ENCODE data around the gene PPM1E. TPM values are rescaled to one million over a fixed set of nuclear protein-coding genes. Genes with fewer than 3 reads are reported as not detected.

The PPM1E gene
- total and polyA plus RNA-seq, 2 of the 8 experiments (the other 6 are each of a cell fraction or from before 2014, with no cell fraction given), result 5.0 to 10.4 TPM

DNA sequence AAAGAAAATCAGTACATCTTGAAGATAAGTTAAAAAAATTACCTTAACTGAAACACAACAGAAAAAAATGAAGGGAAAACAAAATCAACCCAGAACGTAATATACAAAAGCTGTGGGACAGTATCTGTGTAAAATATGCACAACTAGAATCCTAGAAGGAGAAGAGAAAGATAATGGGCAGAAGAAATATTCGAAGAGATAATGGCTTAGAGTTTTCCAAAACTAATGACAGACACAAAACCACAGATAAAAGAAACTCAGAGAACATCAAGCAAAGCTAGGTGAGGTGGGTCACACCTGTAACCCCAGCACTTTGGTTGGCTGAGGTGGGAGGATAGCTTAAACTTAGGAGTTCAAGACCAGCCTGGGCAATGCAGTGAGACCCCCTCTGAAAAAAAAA lies 234.0 kb downstream of the PPM1E start (continued):
- TF ChIP-seq CHD7 (IDR thresholded peaks at IDR 0.05; ENCODE audit: insufficient replicate concordance, low read length) (no peak), MAX (IDR thresholded peaks at IDR 0.05) (no peak), RAD21 (IDR thresholded peaks at IDR 0.05 in 1 of 2, conservative IDR thresholded peaks at IDR 0.05 in 1 of 2; ENCODE audit: low read depth in 2 of 2, low read length in 2 of 2) (no peak), EP300 (IDR thresholded peaks at IDR 0.05; ENCODE audit: borderline replicate concordance in 1 of 2, low read depth in 2 of 2, low read length in 2 of 2) (no peak)

Data from H1 (cell line).